NT2/D1 (cell line): ENCODE results near the gene ADGRL3.

ENCODE experiments used
- SUZ12 ChIP-seq: IDR thresholded peaks from 2 replicates; pipeline ENCODE4 v1.6.1; 2011; ENCODE audit not compliant: insufficient read length, insufficient read depth; ENCODE audit errors: extremely low read depth
- YY1 ChIP-seq: IDR thresholded peaks from 2 replicates; pipeline ENCODE4 v1.6.1; 2011; ENCODE audit not compliant: insufficient read length, insufficient read depth

DNA sequence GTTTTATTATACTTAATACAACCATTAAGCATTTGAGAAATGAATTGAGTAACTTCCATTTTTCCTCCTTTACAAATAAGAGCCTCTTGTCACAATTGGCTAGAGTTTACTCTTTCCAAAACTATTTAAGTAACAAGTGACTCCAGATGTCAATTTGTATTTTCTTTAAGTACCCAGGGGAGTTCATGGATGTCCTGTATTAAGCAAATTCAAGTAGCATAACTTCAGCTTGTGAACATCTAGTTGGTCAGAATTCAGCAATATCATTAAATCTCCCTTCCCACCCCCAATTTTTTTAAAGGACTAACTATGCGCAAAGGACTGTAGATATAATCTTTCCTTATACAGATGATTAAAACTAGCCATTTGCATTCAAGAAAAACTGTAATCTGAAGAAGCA is 1.4 kb upstream of the ADGRL3 start:
- no peak for TF ChIP-seq SUZ12
- TF ChIP-seq YY1, result no peak
